Measurements from ENCODE around the gene CLK2.
"Not testable (repeated sequence)": the region's sequence is repeated elsewhere in the genome, so short reads cannot be mapped to it uniquely, and the experiment has no call there.

The CLK2 gene

GRCh38 chr1:155296661-155297060 is 23.4 kb upstream of the CLK2 start:
- DNase-seq (ENCODE audit: low read depth in 2 of 2) = no peak

DNA sequence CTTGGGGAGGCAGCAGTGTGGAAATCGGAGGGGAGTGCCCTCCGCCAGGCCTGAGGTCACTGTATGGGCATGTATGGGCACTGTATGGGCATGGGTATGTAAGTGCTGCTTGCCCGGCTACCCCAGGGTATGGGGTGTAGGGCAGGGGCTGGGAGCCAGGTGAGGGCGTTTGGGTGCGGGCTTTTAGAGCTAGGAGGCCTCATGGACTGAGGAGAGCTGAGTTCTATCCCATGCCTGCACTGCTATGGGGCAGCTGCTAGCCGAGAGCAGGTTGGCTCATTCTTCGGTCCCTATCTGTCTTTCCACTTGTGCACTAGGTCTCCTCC is 22.6 kb upstream of the CLK2 start:
- DNase-seq (ENCODE audit: low read depth in 2 of 2) = no peak

DNA sequence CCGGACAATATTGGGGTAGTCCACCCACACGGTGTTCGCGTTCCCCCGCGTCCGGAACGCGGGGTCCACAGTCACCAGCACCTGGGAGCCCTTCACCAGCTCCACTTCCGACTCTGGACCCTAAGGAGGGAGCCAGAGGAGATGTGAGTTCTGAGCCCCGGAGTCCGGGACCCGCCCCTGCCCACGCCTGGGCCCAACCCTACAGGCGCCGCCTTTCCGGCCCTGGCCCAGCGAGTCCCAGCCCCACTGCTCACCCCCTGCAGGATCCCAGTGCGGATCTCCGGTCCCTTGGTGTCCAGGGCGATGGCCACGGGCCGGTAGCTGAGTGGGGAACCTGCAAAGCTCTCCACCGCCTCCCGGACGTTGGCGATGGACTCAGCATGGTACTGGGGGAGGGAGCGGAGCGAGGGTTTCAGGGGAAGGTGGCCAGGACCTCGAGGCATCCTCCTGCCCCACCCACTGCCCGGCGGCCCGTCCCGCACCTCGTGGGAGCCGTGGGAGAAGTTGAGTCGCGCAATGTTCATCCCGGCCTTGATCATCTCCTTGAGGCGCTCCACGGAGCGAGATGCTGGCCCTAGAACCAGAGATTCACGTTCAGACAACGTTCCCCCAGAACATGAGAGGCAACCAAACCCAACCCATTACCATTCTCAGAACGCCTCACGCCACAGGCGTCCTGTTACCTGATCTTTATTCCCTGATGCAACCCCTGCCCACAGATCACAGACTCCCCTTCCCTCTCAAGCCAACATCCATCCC is 22.1 kb upstream of the CLK2 start:
- no peak for DNase-seq (ENCODE audit: low read depth in 2 of 2)

DNA sequence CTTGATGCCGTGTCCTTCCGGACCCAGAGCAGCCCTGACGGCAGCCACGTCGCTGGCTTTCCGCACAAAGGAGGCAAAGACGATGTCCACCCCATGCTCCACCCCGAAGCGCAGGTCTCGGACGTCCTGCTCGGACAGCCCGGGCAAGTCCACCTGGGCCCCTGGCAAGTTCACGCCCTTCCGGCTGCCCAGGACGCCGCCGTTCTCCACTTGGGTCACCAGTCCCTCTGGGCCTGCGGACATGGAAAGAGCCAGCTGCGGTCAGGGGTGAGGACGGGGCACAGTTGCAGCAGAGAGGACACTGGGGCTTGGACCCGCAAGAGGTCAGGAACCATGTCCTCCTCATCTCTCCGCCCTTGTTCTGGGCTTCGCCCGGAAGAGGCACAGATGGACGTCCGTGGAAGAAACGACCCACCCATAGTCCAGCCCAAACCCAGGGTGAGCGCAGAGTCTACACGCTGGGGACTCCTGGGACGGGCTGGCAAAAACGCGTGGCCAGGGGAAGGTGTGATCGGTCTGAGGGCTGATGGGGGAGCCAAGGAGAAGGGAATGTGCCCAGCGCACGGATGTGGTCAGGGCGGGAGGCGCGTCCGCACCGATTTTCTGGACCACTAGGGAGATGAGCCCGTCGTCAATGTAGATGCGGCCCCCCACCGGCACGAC is 21.3 kb upstream of the CLK2 start:
- DNase-seq (ENCODE audit: low read depth in 2 of 2) = no peak

DNA sequence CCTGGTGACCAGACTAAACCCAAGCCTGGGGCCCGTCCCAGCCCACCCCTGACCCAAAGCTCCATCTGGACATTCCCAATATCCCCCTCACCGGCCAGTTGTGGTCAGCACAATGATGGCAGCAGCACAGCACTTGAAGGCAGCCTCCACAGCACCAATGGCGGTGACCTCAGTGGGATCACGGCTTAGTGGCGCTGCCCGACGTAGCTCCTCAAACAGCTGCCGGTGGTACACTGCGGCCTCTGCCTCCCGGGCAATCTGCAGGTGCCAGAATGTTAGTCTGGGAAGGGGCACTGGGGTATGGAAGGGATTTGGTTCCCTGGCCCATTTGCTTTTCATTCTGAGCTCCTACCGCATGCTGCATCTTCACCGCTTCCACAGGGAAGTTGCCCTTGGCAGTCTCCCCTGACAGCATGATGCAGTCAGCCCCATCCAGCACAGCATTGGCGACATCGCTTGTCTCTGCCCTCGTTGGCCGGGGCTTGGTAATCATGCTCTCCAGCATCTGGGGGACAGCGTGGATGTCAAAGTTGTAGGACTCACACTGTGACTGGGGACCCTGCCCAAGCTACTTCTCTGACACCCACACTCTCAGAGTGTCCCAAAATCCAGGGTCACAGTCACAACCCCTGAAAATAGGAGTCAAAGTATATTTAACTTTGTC is 19.9 kb upstream of the CLK2 start:
- no peak for DNase-seq (ENCODE audit: low read depth in 2 of 2)

DNA sequence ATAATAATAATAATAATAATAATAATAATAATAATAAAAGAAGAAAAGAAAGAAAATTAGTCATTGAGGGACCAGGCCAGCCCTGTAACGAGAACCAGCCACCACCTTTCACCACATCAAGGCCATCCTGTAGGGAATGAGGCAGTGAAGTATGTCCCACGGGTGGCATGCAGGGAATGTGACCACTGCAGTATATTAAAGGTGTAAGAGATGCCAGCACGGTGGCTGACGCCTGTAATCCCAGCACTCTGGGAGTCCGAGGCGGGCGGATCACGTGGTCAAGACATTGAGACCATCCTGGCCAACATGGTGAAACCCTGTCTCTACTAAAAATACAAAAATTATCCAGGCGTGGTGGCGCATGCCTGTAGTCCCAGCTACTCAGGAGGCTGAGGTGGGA is 17.7 kb upstream of the CLK2 start:
- DNase-seq (ENCODE audit: low read depth in 2 of 2) = not testable (repeated sequence)

DNA sequence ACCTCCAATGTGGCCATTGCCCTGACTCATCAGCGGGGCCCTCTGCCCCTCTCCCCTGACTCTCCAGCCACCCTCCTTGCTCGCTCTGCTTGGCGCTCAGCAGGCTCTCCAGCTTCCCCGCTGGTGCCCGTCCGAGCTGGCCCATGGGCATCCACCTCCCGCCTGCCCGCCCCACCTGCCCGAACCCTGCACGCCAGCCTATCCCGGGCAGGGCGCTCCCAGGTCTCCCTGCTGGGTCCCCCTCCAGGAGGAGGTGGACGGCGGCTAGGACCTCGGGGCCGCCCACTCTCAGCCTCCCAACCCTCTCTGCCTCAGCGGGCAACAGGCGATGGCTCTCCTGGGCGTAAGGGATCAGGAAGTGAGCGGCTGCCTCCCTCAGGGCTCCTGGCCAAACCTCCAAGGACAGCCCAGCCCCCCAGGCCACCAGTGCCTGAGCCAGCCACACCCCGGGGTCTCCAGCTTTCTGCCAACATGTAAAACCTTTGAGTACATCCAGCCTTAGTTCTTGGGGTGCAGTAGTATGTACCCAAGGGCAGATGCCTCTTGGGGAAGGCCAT is 14.8 kb upstream of the CLK2 start:
- no peak for DNase-seq (ENCODE audit: low read depth in 2 of 2)

DNA sequence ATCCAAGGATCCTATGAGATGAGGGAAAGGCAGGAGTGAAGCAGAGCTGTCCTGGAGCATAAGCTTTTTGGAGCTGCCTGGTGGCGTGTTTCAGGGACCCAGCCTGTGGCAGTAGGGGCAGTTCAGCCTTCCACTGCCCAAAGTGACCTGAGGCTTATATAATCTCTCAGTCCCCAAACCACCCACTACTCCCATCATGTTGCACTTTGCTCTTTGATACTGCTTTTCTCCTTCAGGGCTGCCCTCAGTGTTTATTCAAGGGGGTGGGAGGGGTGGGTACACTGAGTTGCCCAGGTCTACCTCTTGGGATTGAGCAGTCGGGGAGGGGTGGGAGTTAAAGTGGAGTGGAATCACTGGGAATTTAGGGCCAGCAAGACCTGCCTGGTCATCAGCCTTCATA is 13.2 kb upstream of the CLK2 start:
- no peak for DNase-seq (ENCODE audit: low read depth in 2 of 2)

GRCh38 chr1:155285631-155286044 is 12.3 kb upstream of the CLK2 start:
- DNase-seq (ENCODE audit: low read depth in 2 of 2) = no peak

GRCh38 chr1:155285063-155285462 is 11.8 kb upstream of the CLK2 start:
- no peak for DNase-seq (ENCODE audit: low read depth in 2 of 2)

DNA sequence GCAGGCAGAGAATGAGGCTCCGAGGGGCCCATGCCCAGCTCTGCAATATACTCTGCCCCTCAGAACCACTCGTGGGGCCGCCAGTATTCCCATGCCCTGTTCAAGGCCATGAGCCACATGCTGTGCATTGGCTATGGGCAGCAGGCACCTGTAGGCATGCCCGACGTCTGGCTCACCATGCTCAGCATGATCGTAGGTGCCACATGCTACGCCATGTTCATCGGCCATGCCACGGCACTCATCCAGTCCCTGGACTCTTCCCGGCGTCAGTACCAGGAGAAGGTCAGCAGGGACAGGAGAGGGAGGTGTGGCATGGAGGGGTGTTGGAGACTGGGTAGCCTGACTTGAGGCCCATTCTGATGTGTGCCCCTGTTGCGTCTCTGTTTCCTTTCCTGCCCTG is 11.2 kb upstream of the CLK2 start:
- DNase-seq (ENCODE audit: low read depth in 2 of 2) = no peak

GRCh38 chr1:155282488-155283091 is 9.3 kb upstream of the CLK2 start:
- no peak for DNase-seq (ENCODE audit: low read depth in 2 of 2)

- no peak for DNase-seq (ENCODE audit: low read depth in 2 of 2)
These were observed 6.0 kb upstream of the CLK2 start for GRCh38 chr1:155279268-155279667.

DNA sequence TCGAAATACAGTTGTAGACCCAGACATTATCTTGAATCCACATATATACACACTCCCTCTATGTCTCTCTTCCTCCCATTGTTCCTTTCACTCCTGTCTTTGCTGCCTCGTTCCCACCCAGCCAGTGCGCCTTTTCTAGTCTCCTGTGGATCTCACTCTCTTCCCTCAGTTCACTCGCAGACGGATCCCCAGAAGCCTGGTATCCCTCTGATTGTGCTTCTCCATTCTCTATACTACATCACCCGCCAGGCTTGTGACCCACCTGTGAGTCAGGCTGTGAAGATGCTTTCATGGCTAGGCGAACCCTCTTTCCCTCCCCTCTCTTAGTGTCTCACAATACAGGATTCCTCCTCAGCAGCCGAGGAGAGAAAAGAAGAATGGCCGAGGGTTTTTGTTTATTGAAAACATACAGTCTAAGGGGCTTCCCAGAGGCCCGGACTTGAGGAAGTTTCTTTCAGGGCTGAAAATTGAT is 5.4 kb upstream of the CLK2 start:
- DNase-seq (ENCODE audit: low read depth in 2 of 2) = no peak

DNA sequence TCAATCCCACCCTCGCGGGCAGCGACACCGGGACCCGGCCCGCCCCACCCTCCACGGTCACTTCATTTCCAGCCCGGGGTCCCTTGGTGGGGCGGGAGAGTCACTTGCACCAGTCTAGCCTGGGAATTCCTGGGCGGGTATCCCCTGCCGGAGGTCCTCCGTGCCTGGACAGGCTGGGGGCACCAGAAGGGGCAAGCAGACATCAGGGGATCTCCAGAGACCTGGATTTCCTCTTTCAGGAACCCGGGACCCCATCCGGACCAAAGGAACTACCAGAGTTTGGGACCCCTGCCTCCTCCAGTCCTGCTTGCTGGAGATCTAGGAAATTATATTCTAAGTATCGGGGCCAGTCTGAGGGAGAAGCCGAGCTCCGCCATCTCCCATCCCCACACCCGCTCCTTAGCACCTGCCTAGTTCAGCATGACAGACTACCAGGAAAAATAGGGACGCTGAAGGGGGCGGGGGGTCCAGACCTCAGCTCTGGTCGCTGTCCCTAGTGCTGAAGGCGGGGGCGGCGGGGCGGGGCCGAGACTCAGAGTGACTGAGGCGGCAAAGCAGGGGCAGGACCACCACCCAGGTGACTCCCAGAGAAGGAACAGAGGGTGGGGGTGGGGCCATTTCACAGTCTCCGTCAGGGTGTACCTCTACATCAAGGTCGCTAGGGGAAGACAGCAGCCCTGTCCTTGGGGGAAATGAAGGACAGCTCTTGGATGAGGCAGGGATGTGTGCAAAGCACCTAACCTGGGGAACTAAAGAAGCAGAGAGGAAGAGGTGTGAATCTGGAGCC is 4.8 kb upstream of the CLK2 start:
- DNase-seq (ENCODE audit: low read depth in 2 of 2) = peak; percentile 56 to 76

DNA sequence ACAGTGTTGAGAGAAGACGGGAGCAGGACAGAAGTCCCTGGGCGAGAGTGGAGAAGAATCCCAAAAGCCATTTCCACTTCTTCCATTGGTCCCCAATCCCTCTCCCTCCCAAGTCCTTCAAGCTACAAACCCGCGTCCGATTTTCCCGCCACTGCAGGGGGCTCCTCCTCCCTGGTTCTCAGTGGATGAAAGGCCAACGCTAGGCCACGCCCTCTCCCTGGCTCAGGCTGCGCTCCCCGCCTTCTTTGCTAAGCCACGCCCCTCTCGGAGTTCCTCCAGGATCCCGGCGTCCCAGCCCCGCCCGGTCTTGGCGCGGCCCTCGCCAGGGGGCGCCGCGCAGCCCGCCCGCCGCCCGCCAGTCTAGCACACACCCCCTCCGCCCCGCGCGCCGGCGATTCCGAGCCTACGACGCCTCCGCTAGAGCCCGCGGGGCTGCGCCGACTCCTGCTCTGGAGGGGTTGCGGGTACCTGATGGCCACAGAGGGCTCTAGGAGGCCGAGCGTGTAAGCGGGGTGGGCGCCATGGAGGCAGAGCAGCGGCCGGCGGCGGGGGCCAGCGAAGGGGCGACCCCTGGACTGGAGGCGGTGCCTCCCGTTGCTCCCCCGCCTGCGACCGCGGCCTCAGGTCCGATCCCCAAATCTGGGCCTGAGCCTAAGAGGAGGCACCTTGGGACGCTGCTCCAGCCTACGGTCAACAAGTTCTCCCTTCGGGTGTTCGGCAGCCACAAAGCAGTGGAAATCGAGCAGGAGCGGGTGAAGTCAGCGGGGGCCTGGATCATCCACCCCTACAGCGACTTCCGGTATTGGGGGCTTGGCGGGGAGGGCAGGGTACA is 4.0 kb upstream of the CLK2 start, which contains the start of gene HCN3:
Gene HCN3, plus strand, starts transcription at position 394 of the 832 bp plus-strand sequence. Its CDS starts 128 bp downstream, at position 522.
- peak; percentile 95 to 97 for DNase-seq (ENCODE audit: low read depth in 2 of 2)

- no peak for DNase-seq (ENCODE audit: low read depth in 2 of 2)
These were observed 600 bp downstream of the CLK2 start for GRCh38 chr1:155272466-155273342.

DNA sequence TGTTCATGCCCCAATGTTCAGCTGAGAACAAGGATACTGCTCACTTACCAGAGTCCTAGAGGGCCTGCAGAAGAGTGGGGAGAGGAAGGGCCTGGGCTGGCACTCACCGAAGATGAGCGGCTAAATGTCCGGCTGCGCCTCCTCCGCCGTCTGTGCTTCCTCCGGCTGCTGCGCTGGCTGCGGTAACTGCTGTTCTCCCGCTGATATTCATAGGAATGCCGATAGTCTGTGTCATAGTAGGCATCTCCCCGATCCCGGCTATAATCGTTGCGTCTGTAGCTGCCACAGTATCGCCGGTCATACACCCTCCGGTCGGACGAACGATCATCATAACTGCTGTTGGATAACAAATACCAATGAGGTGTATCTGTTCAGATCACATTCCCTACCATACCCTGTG is 3.9 kb downstream of the CLK2 start:
- no peak for DNase-seq (ENCODE audit: low read depth in 2 of 2)

- DNase-seq (ENCODE audit: low read depth in 2 of 2) = no peak
These were observed 4.7 kb downstream of the CLK2 start for GRCh38 chr1:155268630-155269029.

All from stimulated activated CD8-positive, alpha-beta memory T cell treated with anti-CD3 and anti-CD28 coated beads, Interleukin-2, amount 100 ng/mL, for 48 hours (primary cell).